WI38 (cell line): ENCODE data around the gene CAPS2.

Experiments
- H3K4me3 ChIP-seq: 2 replicates; pipeline ENCODE4 v1.5.1; 2011; ENCODE audit warnings: low read depth, mild to moderate bottlenecking, control low read depth, low read length
- CTCF ChIP-seq: IDR thresholded peaks from 2 replicates; pipeline ENCODE4 v1.5.1; 2012; ENCODE audit warnings: low read depth, mild to moderate bottlenecking, control low read depth, low read length

Gene CAPS2

GRCh38 chr12:75329918-75330826 lies at the start of gene CAPS2:
Gene CAPS2, minus strand, starts transcription at chr12:75330324. Its CDS starts 3,826 bp downstream, at chr12:75326498.
- H3K4me3 ChIP-seq = peak within 1 kb of the TSS; percentile 73
- TF ChIP-seq CTCF = no peak

DNA sequence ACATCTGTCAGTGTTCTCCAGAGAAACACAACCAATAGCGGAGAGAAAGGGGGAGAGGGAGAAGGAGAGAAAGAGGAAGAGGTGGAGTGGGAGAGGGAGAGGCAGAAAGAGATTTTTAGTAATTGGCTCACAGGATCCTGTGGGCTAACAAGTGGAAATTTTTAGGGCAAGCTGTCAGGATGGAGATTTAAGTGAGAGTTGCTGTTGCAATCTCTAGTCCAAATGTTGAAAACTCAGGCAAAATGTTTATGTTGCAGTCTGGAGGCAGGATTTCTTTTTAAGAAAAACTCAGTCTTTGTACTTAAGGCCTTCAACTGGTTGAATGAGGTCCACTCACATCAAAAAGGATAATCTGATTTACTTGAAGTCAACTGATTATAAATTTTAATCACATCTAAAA lies 48.2 kb upstream of the CAPS2 start:
- no peak overlapping the region for H3K4me3 ChIP-seq
- no peak for TF ChIP-seq CTCF

GRCh38 chr12:75374971-75375370 lies 44.8 kb upstream of the CAPS2 start:
- TF ChIP-seq CTCF = no peak
- H3K4me3 ChIP-seq = no peak overlapping the region

DNA sequence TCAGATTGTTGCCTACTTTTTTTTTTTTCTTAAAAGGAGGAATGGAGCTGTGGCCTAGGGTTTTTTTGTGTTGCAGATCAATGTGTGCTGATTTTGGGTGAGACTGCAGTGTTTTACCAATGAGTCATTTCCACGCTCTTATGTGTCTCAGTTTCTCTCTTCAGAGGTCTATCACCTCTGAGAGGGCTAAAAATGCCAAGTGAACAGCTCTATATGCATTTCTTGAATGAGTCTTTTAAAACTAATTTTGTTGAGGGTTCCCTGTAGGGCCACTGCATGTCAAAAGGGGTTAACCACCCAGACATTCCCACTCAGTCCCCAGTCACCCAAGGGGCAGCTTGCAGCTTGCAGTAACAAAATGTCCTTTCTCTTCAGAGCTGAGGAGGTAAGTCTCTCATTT lies 36.5 kb upstream of the CAPS2 start:
- H3K4me3 ChIP-seq = no peak overlapping the region
- TF ChIP-seq CTCF = no peak

DNA sequence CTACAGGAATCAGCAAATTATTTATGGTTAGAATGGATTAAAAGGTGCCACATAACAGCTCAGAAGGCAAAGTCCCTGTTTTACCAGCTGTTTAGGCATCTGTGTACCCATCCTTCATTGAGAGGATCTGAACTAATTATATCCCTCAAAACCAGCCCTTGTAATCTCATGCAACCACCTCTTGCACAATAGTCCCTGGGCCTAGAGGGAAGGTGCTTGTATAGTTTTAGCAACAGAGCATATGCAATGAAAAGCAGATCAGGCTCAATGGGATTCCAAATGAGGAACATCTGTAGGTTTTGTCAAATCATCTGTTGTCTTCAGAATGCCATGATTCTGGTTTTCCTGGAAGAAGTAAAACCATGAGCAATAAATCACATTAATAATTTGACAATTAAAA lies 34.8 kb upstream of the CAPS2 start:
- TF ChIP-seq CTCF = no peak
- H3K4me3 ChIP-seq = no peak overlapping the region

DNA sequence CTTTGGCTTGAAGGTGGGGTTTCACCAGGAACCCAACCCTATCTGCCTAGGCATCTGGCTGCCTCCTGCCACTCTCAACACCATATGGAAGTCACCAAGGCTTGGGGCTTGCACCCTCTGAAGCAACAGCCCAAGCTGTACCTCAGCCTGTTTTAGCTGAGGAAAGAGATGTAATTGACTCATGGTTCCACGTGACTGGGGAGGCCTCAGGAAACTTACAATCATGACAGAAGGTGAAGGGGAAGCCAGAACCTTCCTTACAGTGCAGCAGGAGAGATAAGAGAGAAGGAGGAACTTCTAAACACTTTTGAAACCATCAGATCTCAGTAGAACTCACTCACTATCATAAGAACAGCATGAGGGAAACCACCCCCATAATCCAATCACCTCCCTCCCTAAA lies 31.3 kb upstream of the CAPS2 start:
- no peak overlapping the region for H3K4me3 ChIP-seq
- no peak for TF ChIP-seq CTCF

DNA sequence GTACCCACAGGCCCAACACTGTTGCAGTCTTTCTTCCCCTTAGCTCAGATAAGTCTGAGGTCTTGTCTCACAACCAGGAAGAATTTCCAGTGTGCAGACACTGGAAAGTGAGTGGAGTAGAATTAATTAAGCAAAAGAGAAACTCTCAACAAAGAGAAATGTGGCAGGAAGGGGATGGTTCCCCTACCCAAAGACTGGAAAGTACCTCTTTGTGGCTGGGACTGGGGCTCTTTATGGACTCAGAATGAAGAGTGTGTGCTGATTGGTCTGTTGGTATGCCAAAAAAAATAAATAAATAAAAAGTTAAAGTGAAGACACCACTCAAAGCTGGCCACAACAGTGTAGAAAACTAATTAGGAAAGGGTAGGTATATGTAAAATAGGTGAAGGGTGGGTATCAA lies 30.8 kb upstream of the CAPS2 start:
- no peak overlapping the region for H3K4me3 ChIP-seq
- TF ChIP-seq CTCF = no peak
